GM08714 (cell line): ENCODE data around the gene SART1.
"Not testable (repeated sequence)": the region's sequence is repeated elsewhere in the genome, so short reads cannot be mapped to it uniquely, and the experiment has no call there.

Experiments
- H3K4me3 ChIP-seq: fragments of 200-500 bp; sonication (Bioruptor generic); 2 replicates; pipeline ENCODE4 v1.5.1; 2014; ENCODE audit warnings: mild to moderate bottlenecking, low read length, inconsistent platforms
- ZNF274 ChIP-seq: IDR thresholded peaks from 2 replicates; pipeline ENCODE4 v1.6.1; 2012; ENCODE audit warnings: mild to moderate bottlenecking, low read depth, low read length

The SART1 gene

DNA sequence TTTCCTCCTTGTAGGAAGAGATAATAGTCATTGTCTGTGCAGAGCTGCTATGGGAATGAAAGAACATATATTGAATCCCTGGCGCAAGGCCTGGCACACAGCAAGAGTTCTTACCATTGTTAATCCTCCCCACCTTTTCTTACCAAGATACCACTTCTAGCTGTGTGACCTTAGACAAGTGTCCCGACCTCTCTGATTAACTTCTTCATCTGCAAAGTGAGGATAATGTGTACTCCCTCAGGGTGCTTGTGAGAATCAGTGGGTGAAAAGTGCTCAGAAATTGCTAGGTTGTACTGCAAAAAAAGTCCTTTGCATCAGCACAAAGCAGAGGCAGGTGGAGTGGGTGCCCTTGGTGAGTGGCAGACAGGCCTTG lies 46.5 kb downstream of the SART1 start:
- no peak for TF ChIP-seq ZNF274
- no peak overlapping the region for H3K4me3 ChIP-seq

DNA sequence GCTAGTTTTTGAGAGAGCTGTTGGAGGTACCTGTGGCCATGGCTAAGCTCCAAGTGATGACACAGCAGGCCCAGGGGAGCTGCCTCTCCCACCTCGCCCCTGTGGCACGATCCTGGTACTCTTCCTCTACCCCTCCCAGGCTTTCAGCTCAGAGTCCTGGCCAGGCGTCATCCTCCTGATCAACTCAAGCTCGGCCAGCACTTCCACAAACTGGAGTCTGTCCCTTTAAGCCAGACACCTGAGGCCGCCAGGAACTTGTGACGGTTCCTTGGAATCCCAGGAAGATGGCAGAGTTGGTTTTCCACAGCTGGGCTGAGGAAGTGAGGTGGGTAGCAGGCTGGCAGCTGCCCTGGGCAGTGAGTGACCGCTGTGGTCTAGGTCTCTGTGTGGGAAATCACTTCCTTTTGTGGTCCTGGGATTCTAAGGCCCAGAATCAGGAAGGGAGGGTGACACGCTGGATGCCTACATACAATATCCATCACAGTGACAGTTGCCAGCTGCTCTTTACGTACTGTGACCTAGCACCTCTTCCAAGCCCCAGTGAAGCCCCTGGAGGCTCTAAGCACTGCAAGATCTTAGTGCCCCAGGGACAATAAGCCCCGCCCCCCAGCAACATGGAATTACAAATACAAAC lies 47.1 kb downstream of the SART1 start:
- no peak overlapping the region for H3K4me3 ChIP-seq
- TF ChIP-seq ZNF274 = no peak

DNA sequence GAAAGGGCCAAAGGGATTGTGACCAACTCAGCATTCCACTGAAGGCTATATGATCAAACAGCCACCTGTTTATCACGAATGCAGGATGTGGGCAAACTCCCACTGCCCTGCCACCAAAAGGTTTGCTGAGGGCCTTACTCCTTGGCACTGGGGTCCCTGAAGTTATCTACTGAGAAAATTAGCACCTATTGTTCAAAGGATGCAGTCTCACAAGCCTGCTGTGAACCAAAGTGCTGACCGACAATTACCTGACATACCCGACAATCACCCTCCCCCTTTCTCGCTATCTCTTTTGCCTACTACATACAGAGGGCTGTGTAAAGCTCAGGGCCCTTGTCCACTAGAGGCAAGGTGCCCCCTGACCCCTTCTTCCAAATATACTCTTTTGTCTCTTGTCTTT lies 48.5 kb downstream of the SART1 start:
- not testable (repeated sequence) for H3K4me3 ChIP-seq

DNA sequence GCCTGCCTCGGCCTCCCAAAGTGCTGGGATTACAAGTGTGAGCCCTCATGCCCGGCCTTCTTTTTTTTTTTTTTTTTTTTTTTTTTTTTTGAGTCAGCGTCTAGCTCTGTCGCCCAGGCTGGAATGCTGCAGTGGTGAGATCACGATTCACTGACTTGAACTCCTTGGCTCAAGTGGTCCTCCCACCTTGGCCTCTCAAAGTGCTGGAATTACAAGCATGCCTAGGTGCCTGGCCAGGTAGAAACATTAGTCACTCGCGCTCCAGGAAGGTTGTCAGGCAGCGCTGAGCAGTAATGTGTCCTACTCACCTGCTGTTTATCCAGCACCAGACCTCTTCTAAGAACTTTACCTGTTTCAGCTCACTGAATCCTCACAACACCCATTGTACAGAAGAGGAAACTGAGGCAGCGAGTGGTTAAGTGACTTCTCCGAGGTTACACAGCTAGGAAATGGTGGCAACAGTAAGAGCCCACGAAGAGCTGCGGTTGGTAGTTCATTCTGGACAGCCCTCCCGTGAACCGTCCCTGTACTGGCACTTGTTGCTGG lies 49.8 kb downstream of the SART1 start:
- no peak overlapping the region for H3K4me3 ChIP-seq
- TF ChIP-seq ZNF274 = no peak

DNA sequence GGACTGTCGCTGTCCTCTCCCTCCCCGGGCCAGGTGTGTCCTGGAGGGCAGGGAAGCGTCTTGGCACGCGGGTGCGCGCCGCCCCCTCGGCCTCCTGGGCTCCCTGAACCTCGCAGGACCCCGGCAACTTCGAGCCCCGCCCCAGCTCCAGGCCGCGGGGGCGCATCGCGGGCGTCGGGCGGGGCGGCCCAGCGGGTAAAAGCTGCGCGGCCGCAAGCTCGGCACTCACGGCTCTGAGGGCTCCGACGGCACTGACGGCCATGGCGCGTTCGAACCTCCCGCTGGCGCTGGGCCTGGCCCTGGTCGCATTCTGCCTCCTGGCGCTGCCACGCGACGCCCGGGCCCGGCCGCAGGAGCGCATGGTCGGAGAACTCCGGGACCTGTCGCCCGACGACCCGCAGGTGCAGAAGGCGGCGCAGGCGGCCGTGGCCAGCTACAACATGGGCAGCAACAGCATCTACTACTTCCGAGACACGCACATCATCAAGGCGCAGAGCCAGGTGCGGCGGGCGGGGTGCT lies 50.3 kb downstream of the SART1 start, which contains the start of gene CST6:
TSS of gene CST6 (plus strand) at position 224 of the 519 bp plus-strand sequence. CDS start at position 261, 37 bp downstream.
- TF ChIP-seq ZNF274 = no peak
- no peak within 1 kb of the TSS for H3K4me3 ChIP-seq

DNA sequence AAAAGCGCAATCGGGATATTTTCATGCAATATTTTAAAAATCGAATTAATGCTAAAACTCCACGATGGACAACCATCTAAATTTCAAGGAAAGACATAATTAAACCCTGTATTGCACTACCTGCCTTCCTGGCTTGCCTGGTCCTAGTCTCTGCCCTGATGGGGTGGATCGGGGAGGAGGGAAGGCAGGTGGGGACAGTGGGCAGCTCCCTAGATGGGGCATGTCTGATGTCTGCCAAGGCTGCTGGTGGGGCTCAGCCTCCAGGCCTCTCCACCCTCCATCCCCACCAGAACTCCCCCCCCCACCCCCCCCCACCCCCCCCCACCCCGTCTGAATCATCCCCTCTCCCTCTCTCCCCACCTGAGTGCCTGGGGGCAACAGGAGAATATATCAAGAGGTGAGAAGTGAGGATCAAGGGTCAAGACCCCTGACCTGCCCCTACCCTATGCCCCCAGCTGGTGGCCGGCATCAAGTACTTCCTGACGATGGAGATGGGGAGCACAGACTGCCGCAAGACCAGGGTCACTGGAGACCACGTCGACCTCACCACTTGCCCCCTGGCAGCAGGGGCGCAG lies 50.9 kb downstream of the SART1 start:
- no peak overlapping the region for H3K4me3 ChIP-seq

DNA sequence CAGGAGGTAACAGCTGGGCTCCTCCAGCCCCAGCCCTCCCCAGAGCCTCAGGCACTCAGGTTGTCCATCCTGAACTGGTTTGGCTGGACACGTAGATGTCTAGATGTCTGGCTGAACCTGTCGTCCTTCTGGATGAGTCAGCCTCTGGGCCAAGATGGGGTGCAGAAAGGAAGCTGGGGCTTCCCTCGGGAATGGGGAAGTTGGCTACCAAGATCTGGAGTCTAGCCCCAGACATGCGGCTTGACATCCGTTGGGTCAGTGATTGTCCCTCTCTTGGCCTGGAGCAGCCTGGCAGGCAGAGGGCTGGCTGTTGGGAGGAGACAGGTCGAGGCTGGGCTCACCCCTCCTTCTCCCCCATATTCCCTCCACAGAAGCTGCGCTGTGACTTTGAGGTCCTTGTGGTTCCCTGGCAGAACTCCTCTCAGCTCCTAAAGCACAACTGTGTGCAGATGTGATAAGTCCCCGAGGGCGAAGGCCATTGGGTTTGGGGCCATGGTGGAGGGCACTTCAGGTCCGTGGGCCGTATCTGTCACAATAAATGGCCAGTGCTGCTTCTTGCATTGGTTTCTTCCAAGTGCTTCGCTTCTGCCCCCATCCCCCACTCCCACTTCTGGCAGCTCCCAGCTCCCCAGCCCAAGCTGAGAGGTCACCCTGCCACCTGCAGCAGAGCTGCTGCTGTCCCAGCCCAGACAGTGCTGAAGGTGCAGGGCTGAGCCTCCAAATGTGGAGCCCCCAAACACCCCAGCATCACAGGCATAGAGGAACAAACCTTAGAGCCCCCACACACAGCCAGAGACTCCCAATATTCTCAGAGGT lies 51.6 kb downstream of the SART1 start:
- H3K4me3 ChIP-seq = no peak overlapping the region
- TF ChIP-seq ZNF274 = no peak

More for the DNA sequence above, 50.9 kb downstream of the SART1 start:
- TF ChIP-seq ZNF274 = no peak

DNA sequence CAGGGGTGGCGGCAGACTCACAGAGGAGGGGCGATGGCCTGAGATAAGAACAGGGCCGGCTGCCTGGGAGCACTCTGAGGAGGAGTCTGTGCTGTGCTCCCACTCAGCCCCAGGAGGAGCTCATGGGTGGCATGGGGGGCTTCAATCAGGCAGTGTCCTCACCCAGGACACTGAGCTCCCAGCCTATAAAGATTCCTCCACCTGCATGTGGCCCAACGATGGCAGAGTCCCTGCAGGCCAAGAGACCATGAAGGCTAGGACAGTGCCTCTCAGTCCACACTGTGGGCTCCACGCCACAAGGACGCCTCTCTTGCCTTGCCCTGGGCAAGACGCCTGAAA lies 52.2 kb downstream of the SART1 start:
- no peak overlapping the region for H3K4me3 ChIP-seq
- TF ChIP-seq ZNF274 = no peak

DNA sequence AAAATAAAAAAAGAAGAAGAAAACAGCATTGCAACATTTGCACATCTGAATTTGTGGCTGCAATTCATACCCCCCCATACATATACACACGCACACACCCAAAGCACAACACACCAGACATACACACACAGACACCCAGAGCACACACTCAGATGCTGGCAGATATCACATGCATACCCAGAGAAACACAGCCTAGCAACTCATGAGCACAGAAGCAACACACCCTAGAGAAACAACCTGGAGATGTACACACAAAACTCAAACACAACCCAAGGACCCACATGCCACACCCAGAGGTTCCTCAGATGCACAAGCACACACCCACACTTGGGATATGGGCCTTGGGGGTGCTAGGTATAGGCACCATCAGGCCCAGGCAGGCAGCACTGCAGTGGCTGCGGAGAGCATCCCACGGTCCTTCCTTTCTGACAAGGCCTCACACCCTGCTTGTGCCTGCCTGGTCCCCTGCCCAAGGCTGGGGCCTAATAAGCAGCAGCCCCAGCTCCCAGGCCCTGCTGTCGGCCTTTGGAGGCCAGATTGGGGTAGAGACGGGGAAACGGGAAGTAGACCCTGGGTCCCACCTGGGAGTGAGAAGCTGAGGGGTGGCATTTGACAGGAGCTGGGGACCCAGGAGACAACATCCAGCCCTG lies 53.4 kb downstream of the SART1 start:
- TF ChIP-seq ZNF274 = no peak
- no peak overlapping the region for H3K4me3 ChIP-seq

DNA sequence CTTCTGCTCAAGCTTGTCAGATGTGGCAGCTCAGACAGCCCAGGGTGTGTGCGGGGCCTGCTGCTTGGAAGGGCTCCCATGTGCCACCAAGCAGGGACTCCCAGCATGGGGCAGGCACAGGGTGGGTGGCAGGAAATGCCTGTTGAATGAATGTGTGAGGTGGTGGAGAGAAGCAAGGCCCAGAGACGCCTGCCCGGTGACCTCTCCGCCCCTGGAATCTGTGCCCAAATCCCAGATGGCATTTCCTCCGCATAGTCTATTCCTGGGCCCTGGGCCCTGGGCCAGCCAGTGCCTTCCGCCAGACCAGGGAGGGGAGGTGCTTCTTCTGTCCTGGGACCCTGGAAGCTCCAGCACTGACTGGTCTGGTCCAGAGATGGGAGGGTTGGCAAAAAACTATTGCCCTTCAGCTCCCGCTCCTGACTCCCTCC lies 53.9 kb downstream of the SART1 start:
- TF ChIP-seq ZNF274 = no peak
- H3K4me3 ChIP-seq = no peak overlapping the region

DNA sequence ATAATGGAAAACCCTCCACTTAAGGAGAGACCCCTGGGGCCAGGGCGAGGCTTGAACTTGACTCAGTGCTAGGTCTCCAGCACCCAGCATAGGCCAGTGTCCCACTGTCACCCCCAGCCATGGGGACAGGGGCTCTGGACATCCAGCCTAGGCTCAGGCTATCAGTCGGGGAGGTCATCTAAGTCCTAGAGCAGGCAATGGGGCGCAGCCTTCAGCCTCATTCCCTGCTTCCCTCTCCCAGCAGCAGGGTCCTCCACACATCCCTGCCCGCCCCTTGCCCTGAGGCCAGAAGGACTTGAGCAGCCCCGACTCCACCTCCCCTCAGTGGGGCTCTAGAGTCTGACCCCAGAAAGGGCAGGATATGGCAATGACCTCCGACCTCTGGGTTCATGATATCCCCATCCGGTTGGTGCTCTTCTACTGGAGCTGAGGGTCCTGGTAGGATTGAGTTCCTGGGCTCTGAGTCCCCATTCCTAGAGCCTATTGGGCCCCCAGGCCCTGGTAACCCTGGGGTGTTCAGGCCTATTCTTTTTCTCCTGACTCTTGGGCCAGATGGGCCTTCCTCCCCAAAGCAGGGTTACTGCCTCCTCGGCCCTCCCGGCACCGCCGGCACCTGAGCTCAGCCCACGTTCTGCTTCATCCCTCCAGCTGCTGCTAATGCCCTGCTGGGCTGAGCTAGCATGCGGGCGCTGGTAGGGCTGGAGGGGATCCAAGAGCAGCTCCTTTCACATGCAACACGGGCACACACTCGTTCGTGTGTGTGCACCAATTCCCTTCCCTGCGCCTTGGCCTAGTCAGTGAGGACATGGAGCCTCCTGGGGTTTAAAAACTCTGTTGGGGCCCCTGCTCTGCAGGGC lies 54.6 kb downstream of the SART1 start:
- H3K4me3 ChIP-seq = no peak overlapping the region
- TF ChIP-seq ZNF274 = no peak

DNA sequence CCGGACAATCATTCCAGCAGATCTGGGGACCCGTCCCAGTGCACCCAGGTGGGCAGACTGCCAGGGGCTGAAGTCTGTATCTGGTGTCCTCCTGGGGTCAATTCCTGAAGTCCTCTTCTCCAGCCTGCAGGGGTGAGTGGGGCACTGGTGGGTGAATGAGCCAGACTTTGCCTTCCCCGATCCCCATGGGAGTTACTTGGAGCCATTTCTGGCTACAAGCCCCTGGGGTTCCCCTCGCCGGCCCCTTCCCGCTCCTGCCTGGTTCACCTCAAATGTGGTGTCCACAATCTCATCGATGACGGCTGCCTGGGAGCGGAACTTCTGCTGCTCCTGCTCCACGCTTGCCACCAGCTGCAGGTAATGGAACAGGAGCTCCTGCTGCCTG lies 55.3 kb downstream of the SART1 start:
- TF ChIP-seq ZNF274 = no peak
- no peak overlapping the region for H3K4me3 ChIP-seq

DNA sequence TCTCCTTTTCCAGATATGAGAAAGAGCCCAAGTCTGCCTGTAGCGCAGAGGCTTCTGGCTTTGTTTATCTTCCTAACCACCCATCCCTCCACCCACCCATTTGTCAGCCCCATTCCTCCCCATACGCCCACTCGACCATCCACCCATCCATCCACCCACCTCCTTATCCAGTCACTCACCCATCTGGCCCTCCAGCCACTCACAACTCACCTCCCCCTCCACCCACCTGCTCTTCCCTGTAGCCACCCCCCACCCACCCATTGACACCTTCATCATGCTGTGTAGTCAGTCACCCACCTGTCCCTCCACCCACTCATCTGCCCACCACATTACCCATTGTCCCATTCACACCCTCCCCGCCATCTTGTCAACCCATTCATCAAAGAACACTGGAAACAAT lies 55.8 kb downstream of the SART1 start:
- no peak for TF ChIP-seq ZNF274

DNA sequence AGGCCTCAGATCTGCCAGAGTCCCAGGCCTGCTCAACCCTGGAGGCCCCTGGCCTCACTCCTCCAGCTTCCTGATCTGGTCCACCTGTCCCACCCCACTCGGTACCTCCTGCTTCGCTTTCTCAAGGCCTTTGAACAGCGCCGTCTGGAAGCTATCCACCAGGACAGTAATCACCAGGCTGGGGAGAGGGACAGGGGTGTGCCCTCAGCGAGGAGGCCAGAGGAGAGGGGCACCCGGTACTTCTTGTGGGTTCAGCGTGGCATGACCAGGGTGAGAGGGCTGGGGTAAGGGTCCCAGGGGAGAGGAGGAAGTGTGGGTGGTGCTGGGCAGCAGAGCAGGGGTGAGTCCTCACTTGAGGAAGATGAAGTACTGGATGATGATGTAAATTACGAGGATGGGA lies 58.7 kb downstream of the SART1 start:
- H3K4me3 ChIP-seq = no peak overlapping the region
- TF ChIP-seq ZNF274 = no peak

More for the DNA sequence above, 55.8 kb downstream of the SART1 start:
- no peak overlapping the region for H3K4me3 ChIP-seq
